Kidney capillary endothelial cell (primary cell): ENCODE results near the gene CACNA2D3.

ENCODE experiments used
- DNase-seq: peaks from one replicate; pipeline ENCODE4 v3.0.0-alpha.2; 2018; ENCODE audit warnings: low spot score

CACNA2D3 gene

DNA sequence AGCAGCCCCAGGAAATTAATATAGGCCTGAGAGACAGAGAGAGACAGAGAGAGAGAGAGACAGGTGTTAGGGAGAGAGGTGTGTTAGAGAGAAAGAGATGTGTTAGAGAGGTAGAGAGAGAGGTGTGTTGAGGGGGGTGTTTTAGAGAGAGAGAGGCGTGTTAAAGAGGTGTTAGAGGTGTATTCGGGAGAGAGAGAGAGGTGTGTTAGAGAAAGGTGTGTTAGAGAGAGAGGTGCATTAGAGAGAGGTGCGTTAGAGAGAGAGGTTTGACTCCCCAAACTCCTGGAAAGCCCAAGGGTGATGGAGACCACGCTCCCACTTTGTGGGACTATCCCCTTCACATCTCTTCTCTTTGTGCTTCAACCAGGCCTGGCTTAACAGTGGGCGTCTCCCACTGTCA lies 95.5 kb downstream of the CACNA2D3 start:
- DNase-seq = no peak

DNA sequence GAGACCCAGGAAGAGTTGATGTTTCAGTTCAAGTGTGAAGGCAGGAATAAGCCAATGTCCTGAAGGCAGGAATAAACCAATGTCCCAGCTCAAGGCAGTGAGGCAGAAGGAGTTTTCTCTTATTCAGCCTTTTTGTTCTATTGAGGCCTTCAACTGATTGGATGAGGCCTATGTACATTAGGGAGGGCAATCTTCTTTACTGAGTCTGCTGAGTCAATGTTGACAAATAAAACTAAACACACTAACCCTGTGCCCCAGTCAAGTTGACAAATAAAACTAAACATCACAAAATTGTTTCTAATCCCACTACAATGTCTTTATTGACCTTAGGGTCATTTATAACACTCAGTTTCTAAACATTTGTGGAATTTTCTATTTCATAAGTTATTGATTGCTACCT lies 100.0 kb downstream of the CACNA2D3 start:
- no peak for DNase-seq

DNA sequence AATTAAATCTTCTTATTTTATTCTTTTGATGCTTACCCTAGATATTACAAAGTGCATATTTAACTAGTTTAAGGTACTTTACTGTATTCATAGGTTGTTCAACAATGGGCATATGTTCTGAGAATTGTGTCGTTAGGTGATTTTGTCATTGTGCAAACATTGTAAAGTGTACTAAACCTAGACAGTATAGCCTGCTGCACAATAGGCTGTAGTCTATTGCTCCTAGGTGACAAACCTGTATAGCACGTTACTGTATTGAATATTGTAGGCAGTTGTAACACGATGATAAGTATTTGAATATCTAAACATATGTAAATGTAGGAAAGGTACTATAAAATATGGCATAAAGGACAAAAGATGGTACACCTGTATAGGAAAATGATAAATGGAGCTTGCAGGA lies 100.7 kb downstream of the CACNA2D3 start:
- no peak for DNase-seq

DNA sequence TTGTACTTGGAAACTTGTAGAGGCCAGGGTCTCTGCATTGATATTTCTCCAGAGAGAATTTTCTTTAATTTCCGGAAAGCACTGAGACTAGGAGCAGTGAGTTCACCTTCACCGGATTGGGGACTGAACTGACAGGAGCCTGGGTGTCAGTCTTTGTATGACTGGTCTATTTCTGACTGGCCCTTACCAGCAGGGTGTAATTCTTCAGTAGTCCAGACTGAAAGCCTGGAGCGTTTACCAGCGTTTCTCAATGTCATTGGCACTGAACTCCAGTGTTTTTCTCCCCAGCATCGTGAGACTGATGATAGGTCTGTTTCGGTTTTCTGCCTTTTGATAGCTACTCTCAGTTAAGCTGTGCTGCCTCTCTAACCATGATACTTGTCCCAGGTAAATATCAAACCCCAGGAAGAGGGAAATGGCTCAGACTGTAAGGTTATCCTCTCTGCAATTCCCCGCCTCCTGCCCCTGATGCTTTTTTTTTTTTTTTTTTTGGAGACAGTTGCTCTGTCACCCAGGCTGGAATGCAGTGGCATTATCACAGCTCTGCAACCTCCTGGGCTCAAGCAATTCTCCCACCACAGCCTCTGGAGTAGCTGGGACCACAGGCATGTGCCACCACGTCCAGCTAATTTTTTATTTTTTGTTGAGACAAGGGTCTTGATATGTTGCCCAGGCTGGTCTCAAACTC lies 103.6 kb downstream of the CACNA2D3 start:
- no peak for DNase-seq

DNA sequence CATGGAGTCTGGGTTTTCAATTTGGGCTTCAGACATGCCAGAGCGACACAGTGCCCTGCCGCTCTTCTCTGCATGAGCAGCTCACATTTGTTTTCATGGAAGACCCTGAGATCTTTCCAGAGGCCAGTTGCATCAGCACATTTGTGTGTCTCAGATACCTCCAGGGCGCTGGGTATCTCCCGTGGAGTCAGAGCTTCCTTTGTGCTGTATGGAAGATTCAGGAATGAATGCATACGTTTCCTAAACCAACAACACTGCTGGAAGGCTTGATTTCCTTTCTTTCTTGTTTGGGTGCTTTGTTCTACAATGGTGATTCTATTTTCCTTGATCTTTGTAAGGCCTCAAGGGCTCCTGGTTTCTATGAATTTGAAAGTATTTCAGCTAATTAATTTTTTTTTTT lies 106.5 kb downstream of the CACNA2D3 start:
- no peak for DNase-seq

DNA sequence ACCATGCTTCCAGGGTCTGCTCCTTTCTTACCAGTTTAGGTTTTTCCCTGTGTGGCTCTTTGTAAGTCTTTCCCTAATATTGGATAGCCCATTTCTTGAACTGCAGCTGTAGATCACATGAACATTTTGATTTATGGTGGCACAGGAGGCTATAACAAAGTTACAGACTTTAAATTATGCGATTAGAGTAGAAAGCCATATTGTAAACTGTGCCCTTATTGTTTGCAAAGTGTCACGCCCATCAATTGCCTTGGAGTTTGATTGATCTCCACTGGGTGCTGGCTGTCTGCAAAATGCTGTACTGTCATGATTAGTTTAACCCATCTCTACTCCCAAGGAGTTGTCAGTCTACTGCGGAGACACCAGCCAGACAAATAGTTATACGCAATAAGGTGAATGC lies 110.3 kb downstream of the CACNA2D3 start:
- DNase-seq = no peak

DNA sequence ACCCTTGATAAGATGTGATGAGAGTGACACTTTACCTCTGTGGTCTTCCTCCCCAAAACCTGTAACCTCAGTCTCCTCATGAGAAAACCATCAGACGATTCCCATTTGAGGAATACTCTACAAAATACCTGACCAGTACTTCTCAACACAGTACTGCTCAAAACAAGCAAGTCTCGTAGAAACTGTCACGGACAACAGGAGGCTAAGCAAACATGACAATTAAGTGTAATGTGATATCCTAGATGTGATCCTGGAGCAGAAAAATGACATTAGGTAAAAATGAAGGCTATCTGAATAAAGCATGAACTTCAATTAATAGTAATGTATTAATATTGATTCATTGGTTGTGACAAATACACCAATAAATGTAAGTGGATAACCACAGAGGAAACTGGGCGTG lies 113.6 kb downstream of the CACNA2D3 start:
- no peak for DNase-seq

DNA sequence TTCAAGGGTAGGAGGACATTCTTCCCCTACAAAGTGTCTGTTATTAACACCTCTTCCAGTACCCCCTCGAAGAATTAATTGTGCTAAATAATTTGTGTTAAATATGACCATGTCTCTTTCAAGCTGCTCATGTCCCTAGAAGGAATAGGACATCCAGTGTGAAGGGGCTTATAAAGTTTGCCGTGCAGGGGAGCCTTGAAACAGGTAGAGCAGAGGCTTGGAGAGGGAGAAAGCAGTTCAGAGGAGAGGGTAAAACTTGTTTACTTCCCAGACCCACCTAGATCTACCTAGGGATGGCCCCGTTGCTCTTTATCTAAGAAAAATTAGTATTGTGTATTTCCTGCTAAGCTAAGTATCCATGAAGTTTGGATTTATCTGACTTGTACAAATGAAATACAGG lies 114.8 kb downstream of the CACNA2D3 start:
- no peak for DNase-seq

DNA sequence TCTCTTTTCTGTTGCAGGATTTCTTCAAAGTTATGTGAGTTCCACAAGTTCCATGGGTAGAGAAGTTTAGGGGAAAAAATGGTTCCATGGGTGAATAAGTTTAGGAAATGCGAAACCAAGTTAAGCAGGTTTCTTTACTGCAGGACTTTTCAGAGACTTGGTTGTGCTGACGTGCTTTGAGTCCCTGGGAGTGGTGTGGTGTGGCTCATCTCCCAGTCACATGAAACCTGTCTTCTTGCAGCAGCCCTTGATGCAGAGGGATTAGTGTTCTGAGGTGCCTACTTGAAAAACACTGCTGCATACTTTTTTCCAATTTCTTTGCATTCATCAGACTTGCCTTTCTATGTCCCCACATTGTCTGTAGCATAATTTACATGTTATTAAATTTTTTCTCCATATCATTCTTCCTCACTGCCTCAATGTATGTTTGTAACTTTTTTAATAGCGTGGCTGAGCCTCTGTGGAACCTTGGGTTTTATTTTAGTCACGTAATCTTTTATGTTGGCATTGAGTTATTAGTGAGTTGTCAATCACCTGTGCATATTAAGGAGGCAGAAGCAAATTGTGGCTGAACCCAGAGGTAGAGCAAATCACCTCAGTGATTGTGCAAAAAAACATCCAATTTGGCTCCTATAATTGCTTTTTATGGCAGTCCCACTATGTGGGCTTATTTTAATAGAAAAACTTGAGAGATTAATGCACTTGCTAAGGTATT lies 115.6 kb downstream of the CACNA2D3 start:
- DNase-seq = no peak

DNA sequence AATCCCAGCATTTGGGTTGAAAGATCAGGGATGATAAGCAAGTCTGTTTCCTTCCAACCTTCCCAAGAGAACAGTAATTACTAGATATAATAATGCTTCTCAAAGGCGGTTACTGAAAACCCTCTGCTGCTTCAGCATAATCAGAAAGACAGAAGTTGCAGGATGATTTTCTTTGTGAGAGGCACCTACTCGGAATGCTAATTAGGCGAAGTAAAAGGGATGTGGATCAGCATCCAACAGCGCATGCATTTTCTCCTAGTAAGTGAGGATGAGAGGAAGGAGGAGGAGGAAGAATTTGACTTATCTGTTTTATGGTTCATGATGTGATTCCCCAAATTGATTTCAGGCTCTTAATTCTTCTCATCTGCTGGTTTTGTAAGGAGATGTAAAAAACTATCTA lies 118.0 kb downstream of the CACNA2D3 start:
- DNase-seq = no peak

DNA sequence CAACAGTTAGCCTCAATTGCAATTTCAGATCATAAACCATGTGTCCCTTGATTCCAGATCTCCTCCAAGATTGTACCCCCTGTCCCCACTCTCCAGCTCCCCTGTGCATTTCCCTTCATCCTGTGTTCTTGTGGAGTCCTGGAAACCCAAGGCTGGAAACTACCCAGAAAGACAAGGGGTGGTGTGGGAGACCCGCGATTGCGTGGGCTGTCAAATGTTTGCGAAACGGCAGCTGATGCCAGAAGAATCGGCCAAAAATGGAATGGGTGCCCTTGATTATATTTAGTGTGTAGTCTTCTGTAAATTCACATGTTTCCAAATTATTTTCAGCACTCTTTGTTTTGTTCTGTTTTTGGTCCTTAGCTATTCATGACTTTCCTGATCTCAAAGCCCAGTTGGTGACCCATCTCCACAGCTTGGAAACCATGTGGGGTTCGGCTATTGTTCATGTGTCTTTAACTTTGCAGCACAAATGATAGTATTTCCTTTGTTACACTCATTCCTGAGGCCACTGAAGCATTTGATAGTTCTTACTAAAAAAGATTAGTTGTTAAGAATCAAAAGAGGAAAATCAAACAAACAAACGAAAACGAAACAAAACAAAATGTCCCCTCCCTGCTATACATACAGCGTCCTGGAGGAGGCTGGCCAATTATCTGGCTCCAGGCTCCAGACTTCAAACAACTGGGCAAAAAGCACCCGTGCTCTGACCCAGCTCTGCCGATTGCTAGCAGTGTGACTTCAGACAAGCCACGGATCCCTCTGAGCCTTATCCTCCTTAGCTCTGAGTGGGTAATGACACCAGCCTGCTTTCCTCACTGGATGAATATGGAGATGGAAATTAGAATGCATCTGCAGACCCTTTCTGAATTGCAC lies 120.9 kb downstream of the CACNA2D3 start:
- DNase-seq = no peak

DNA sequence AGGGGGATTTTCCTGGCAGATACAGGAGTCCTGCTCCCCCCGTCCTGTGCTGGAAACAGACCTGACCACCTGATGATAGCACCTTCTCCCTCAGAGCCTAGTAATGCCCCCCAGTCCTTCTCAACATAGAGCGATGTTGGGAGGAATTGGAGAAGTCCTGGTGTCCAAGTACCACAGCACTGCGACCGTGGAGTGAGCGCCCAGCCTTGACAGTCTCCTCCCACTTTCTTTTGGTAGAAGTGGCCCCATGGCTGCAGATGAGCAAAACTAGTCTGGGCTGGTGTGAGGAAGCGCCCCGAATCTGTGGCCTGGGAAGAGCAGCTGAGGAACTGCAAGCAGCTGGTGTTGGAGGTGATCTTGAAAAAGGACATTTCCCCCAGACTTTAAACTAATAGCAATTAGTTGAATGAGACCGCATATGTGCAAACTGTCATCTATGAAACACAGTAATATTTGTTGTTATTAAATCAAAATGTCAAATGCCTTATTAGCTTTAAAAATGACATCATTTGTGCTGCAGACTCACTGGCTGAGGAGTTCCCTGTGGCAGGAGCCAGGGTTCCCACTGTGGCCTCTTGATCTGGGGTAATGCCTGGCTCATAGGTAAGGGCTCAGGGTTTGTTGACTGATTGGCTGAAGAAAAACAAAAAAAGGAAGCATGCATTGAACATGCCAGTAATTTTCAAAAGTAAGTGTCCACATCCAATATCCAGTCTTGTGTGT lies 121.8 kb downstream of the CACNA2D3 start:
- no peak for DNase-seq

DNA sequence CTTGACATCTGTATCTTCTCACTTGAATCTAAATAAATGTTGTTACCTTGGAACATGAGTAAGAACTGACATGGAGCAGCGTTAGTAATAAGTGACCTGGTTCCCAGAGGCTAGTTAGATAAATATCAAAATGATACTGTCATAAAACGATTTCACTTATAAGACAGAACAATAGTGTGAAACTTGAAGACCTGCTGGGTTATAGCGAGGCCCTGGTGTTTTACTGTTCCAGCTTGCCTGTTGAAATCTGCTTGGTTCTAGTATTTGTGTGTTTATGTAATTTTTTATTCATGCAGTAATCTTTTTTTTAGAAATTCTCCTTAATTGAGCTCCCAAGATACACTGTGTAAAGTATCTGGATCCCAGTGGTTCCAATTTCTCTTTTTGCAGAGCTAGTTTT lies 129.4 kb downstream of the CACNA2D3 start:
- DNase-seq = no peak

DNA sequence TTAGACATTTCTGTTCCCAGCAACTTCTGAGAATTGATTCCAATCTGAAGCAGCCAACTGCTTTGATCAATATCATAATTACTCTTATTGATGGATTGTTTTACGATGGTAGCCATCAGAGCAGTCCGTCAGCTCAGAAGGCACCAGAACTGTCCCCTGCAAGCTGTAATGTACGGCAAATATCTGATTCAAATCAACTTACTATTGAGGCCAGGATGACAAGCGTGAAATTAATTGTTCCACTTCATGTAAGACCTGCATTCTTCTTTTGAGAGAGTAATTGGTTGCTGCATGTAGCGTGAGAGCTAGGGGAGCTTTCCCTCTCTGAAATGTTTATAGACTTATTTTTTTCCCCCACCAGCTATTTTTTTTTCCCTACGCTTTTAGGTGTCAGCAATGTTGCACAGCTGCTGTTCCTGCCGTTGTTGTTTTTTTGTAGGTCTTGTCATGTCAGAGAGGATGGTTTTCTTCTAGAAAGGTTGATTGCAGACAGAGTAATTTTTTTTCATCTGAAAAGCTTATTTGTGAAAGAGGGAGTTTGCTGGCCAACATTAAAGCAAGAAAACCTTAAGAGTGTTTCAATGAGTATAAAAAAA lies 134.9 kb downstream of the CACNA2D3 start:
- DNase-seq = no peak

DNA sequence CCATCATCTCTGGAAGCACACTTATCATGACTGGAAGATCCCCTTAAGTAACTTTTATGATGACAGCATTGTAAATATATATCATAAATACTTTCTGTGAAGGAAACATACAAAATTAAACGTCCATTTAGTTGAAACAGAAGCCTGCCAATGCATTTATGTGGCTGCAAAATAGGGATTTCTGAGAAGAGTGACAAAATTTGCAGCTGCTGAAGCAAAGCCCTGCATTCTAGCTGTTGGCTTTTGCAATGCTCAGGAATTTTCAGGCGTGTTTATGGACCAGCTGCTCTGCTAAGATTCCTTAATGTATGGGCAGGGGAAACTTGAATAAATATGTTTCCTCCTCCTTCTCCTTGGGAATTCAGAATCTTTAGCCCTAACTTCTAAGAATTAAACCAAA lies 137.3 kb downstream of the CACNA2D3 start:
- no peak for DNase-seq

DNA sequence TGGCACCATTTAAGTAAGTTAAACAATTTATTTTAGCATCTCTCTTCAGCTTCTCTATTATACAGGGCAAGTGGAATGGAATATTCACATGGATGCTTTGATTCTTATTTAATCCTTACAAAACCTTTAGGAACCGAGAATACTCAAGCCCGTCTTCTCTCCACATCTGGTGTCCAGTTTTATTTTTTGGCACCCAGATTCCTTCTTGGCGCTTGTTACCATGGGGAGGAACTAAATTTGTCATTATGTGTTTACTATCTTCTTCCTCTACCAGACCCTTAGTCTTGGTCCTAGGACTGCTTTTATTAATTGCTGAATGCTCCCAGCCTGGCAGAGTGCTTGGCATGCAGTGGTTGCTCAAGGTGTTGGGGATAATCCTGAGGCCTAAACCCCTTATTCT lies 138.8 kb downstream of the CACNA2D3 start:
- DNase-seq = no peak

DNA sequence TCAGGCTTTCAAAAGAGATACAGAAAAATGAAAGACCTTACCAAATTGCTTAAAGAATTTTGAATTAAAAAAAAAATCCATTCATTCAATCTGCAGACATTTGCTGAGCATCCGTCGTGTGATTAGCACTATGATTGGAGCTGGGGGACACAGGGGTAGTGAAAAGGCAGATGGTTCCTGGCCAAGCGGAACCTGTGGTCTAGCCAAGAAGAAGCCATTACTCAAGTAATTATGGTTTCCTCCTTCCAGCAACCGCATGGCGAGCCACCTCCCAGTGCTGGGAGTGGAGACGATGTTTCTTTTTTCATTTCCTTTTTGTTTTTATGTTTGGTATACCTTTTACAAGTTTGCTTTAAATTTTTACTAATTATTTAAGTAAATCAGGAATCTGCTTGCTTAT lies 140.2 kb downstream of the CACNA2D3 start:
- DNase-seq = no peak

DNA sequence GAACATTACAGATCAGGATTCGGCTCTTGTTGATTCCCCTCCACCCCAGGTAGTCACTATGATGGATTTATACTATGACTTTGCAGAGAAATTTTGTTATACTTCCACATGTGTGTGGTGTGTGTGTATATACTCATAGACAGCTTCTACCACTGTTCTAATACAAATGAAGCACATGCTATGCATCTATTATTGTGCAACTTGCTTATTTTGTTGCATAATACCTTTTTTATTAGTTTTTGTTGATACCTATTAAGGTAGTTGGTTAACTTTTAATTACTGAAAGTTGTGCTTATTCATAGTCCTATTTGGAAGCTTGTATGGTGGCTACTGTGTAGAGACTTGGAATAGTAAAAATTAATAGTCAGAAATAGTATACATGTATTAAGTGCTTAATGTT lies 140.6 kb downstream of the CACNA2D3 start:
- DNase-seq = no peak

DNA sequence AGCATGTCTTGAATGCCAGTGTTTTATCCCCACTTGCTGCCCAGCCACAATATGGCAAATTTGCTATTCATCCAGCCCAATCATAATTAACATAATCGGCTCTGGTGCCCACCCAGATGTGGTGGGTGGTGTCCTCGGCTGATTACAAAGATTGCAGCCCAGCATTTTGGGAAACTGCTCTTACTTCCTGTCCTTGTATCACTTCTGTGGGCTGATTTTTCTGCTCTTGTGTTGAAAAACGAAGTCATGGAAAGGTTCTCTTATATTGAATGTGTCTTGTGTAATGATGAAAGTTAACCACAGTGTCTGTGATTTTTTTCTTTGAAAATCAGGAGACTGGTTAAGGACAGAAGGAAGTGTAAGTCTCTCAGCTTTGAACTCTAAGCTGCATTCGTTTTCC lies 141.7 kb downstream of the CACNA2D3 start:
- DNase-seq = no peak

DNA sequence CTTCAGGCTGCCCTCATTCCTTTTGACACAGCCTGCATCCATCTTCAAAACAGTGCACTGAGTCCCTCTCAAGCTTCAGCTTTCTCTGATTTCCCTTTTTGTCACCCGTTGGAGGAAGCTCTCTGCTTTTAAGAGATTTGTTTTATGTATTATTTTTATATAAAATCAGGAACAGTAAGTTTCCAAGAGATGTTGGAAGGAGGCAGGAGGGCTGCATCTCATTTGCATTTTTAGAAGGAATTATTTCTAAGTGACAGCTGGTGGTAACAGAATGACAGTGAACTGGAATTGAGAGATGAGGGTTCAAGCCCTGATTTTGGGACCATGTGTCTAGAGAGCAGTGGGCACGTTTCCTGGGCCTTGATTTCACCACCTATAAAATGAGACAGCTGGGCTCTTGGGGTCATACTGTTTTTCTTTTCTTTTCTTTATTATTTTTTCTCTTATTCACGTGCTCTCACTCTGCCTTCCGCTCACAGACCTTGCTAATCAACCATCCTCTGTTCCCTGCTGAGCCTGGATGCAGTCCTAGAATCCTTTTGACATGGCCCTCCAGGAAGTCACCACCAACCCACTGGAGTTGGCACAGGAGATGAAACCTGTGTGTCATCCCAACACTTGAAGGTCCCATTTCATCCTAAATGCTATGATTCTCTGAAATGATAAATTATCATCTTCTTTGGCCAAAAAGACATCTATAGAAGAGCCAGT lies 148.6 kb downstream of the CACNA2D3 start:
- DNase-seq = no peak

DNA sequence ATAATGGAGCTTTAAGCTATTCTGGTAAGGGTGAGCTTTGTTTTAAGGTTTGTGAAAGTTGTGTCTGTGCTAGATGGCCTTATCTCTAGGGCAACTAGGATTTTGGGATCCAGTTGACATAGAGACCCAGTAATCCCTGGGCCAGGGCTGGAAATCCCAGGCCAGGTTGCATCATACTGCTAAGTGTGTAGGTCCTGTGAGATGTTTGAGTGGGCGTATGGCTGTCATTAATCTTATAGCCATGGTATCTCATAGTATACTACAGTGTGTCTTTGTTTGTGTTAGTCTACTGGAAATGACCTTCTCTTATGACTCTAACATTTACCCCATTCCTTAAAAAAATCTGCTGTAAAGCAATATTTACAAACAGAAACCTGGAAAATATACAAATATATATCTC lies 151.4 kb downstream of the CACNA2D3 start:
- no peak for DNase-seq
